GM19328 (cell line): Measurements from ENCODE around the gene TSPAN9.

ENCODE experiments used
- ATAC-seq: cut with Tn5 transposase; IDR thresholded peaks from one replicate; pipeline ENCODE4 v1.9.1; 2021; ENCODE audit warnings: mild to moderate bottlenecking, moderate library complexity; ENCODE audit not compliant: unreplicated experiment

TSPAN9 gene

GRCh38 chr12:3075315-3075714 lies 1.9 kb upstream of the TSPAN9 start:
- ATAC-seq: no peak

- no peak for ATAC-seq
Measured at GRCh38 chr12:3077572-3078081, 448 bp downstream of the TSPAN9 start.

DNA sequence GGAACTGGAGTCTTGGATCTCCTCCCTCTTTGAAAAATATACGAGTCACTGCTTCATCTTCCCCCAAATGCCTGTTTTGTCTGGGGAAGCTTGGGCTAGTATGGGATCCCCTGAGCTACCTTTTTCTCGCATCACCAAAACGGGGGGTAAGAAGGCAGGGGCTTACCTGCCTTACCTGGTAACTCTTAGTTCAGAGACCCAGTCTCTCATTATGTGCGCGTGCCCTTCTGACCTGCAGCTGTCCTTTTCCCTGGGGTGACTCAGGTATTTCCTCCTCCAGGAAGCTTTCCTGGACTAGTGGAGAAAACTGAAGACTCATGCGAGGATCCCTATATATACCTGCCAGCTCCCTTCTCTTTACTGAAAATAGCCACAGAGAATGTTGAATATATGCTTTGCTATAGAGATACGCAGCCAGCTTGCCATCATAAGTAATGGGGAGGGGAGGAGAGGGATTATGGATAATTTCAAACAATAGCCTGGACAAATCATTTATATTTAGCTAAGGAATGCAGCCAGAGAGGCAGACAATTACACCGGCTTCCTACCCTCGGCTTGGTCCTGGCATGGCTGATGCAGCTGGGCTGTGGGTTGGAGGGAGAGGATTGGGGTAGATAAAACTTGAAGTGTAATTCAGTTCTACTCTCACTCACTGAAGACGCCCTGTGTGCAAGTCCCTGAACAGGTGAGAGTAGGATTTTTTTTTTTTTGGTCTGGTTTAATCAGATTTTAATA lies 1.1 kb downstream of the TSPAN9 start:
- no peak for ATAC-seq

DNA sequence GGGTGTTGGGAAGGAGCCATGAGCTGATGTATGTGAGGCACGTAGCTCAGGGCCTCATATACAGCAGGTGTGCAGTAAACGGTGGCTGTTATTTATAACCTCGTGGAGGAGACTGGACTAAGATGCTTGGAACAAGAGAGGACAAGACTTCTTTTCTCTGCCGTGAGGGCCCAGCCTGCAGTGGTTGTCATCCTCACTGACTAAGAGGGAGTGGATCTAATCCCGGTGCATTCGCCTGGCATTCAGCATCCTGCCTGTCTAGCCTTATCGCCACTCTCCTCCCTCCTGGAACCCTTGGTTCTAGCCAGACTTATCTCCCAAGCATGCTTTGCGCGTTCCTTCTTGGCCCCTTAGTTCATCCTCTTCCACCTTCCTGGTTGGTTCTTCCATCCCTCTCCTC lies 3.9 kb downstream of the TSPAN9 start:
- no peak for ATAC-seq

- ATAC-seq: no peak
Measured at GRCh38 chr12:3081886-3082285, 4.7 kb downstream of the TSPAN9 start.

- no peak for ATAC-seq
Measured at GRCh38 chr12:3083241-3083920, 6.2 kb downstream of the TSPAN9 start.

DNA sequence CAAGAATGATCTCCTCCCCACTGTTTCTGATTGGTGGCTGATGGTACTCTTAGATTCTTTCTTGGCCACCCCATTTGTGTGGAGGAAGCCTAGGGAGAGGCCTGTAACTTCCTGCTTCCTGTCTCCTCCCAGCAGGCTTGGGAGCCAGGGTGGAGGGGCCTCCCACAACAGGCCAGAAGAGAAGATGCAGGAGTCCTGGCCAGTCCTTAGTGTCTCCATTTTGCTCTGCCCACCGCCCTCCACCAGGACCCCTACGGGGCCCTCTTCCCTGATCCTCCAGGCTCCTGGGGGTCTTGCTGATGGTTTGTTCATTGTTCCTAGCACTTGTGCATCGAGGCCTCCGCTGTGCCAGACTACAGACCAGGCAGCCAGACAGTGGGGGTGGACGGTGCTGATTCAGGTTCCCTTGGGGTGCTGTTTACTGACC lies 6.8 kb downstream of the TSPAN9 start:
- no peak for ATAC-seq

DNA sequence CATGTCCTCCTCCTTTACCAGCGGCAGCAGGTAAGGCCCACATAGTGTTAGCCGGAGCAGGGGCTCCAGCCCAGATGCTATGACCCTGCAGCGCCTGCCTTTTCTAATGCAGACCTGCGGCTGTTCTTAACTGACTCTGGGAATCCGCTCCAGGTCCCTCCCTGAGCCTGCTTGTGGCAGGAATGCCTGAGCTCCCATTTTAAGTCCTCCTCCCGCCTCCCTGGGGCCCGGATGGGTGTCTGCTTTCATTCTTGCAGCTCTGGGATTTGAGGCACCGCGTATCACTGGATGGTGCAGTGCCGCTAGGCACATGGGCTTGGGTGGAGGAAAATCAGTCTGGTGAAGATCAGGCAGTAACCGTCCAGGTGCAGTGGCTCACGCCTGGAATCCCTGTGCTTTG lies 7.6 kb downstream of the TSPAN9 start:
- ATAC-seq: no peak

GRCh38 chr12:3085341-3086139 lies 8.4 kb downstream of the TSPAN9 start:
- no peak for ATAC-seq

- no peak for ATAC-seq
Measured at GRCh38 chr12:3086211-3086610, 9.0 kb downstream of the TSPAN9 start.

DNA sequence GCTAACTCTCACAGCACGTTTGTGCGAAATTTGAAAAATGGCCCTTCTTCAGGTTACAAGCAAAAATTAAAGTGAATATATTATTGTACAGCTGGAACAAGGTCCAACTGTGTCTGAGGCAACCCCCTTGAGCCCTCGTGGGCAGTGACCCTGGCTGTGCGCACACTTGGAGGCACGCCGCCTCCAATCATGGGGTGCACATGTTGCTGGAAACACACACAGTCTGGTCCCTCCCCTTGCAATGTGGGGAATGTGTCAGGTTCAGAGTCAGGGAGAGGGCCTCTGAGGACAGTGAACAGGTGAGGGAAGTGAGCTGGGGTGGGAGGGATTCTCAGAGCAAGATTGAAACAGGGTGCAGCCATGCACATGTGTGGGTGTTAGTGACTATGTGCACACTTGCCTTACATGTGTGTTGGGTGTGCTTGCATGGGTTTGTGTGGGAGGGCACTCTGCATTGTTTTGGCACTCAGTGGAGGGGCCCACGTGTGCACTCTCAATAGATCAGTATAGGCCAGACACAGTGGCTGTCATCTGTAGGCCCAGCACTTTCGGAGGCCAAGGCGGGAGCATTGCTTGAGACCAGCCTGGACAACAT lies 9.6 kb downstream of the TSPAN9 start:
- no peak for ATAC-seq

- no peak for ATAC-seq
Measured at GRCh38 chr12:3087758-3088650, 10.8 kb downstream of the TSPAN9 start.

DNA sequence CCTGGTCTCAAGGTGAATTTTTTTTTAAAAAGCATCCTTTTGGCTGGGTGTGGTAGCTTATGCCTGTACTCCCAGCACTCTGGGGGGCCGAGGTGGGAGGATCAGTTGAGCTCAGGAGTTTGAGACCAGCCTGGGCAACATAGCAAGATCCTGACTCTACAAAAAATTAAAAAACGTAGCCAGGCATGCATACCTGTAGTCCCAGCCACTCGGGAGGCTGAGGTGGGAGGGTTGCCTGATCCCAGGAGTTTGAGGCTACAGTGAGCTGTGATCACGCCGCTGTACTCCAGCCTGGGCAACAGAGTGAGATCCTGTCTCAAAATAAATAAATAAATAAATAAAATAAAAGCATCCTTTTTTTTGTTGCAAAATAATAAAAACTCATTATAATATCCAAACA lies 12.4 kb downstream of the TSPAN9 start:
- ATAC-seq: no peak

DNA sequence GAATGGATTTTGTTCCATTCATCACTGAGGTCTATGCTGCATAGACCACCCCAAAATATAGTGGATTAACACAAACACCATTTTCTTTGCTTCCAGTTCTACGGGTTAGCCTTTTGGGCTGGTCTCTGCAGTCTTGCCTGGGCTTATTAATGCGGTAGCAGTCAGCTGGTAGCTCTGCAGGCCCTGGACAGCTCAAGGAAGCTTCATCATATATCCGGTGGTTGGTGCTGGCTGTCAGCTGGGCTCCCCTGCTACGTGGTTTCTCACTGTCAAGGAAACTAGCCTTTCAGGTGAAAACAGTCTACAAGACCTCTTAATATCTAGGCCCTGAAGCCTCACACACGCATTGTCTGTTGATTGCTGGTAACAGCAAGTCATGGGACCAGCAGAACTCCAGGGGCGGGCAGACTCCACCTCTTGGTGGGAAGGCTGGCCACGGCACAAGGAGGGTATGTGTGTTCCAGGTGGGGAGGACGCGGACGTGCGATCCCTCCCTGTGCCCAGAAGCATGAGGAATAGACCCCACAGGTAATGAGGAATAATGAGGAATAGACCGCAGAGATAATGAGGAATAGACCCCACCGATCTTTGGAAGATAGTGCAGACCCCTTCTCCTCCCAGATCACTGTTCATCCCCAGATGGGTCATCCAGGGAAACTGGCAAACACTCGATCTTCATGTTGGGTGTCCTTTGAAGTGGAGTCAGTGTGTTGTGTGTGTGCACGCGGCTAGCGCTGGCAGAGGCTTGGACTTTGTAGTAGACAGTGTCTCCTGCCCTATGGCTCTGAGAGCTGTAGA lies 13.3 kb downstream of the TSPAN9 start:
- no peak for ATAC-seq

DNA sequence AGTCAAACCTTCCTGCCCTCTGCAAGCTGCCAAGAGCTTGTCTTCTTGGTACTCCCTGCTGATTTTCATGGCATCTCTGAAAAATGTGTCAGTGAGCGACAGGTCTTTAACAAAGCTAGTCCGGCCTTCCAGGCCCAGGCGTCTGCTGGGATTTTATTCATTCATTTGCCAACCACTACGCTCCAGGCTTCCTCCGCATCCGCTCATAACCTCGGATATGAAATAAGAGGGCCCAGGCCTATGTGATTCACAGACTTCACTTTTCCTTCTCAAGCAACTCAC lies 13.8 kb downstream of the TSPAN9 start:
- ATAC-seq: no peak

- ATAC-seq: no peak
Measured at GRCh38 chr12:3091382-3092241, 14.4 kb downstream of the TSPAN9 start.

DNA sequence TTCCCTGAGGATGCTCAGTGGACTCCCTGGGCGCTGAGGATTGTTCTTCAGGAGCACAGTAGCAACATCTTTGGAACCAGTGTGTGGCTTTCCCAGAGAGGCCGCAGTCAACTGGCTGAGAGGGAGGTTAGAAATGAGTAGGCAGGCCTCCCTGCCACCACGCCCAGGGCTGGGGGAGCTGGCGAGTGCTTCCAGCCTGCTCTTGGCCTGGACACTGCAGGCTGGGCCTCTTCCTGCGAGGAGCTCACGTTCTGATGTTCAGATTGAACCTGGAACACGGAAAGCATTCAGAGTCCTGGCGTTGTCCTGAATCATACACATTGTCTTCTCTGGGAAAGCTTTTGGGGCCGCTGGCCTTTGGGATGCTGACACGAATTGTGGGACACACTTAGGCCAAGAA lies 15.6 kb downstream of the TSPAN9 start:
- ATAC-seq: no peak

DNA sequence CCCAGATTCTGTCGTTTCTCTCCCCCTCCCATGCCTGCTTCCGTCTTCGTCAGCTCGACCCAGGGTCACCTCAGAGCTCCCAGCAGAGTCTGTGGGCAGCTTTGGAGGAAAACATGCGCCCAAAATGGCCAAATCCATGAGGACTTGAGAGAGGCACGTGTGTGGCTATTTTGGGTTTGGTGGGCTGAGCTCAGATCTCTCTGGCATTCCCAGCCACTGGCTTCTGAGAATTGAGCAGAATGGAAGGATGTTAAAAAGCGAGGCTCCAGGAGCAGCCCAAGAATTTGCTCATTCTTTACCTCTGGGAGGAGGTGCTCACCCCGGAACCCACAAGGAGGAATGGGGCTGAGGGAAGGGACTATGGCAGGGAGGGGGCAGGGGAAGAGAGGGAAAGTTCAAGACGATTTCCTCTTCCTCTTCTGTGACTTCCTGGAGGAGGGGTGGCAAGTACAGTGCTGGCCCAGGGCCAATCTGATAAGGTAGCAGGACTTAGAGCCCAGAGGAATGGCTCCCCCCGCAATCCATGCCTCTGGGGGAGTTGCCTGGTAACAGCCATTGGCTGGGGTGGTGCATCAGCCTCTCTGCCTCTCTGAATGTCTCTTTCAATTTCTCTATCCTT lies 20.1 kb downstream of the TSPAN9 start:
- no peak for ATAC-seq
